ENCODE measurements around the gene BUD31.

Gene BUD31

DNA sequence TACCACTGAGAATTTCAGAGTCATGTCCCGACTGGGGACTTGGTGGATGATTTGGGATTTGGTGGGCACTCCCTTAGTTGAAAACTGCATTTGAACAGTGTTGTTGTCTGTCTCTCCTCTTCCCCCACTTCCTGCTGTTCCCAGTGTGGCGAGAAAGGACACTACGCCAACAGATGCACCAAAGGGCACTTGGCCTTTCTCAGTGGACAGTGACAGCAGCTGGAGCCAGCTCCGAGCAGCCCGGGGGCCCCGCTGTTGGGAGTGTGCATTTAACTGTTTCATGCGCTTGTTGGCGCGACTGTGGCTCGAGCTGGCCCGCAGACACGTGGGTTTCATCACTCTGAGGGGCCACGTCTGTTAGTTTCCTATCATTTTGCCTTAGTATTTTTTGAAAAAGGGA lies 47.5 kb downstream of the BUD31 start:
- POLR2A ChIA-PET = no interaction called here

DNA sequence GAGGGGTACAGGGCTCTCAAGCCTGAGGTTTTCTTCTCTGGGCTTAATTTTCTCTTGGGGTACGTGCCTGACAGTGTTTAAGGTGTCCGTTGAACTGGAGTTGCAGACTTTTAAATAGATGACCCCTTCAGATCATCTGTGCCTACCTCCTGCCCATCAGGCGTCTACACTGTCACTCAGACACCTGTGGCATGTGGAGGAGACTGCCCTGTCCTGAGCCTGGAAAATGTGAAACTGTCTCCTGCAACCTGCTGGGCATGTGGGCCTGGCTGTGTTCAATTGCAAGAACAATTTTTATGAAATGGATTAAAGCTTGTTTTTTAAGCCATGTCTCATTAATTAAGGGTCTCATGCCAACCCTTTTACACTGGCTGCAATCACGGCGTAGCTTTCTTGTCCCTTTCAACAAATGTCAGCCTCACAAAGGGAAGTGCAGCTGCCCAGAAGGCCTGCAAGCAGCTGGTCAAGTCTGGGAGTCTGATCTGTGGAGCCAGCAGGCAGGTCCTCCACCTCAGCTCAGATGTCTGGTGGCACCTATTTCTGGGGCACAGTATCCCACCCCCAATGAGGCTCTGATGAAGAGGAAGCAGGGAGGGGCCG lies 48.4 kb downstream of the BUD31 start:
- TF ChIP-seq, protein P1, sequence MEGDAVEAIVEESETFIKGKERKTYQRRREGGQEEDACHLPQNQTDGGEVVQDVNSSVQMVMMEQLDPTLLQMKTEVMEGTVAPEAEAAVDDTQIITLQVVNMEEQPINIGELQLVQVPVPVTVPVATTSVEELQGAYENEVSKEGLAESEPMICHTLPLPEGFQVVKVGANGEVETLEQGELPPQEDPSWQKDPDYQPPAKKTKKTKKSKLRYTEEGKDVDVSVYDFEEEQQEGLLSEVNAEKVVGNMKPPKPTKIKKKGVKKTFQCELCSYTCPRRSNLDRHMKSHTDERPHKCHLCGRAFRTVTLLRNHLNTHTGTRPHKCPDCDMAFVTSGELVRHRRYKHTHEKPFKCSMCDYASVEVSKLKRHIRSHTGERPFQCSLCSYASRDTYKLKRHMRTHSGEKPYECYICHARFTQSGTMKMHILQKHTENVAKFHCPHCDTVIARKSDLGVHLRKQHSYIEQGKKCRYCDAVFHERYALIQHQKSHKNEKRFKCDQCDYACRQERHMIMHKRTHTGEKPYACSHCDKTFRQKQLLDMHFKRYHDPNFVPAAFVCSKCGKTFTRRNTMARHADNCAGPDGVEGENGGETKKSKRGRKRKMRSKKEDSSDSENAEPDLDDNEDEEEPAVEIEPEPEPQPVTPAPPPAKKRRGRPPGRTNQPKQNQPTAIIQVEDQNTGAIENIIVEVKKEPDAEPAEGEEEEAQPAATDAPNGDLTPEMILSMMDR (IDR thresholded peaks at IDR 0.05; ENCODE audit: control extremely low read depth, extremely low read depth, low read depth, missing control alignments) = no peak
- POLR2A ChIA-PET = no interaction called here
- DNase-seq (ENCODE audit: extremely low spot score) = no peak
- CTCF ChIA-PET = interaction anchor here (0.9 kb wide), 1 partner anchor 102 kb away, joined by 3 read pairs; no protein-coding TSS in a partner anchor

More for the DNA sequence above, 47.5 kb downstream of the BUD31 start:
- TF ChIP-seq, protein P1 (IDR thresholded peaks at IDR 0.05; ENCODE audit: control extremely low read depth, extremely low read depth, low read depth, missing control alignments) = no peak
- CTCF ChIA-PET = no interaction called here
- no peak for DNase-seq (ENCODE audit: extremely low spot score)

DNA sequence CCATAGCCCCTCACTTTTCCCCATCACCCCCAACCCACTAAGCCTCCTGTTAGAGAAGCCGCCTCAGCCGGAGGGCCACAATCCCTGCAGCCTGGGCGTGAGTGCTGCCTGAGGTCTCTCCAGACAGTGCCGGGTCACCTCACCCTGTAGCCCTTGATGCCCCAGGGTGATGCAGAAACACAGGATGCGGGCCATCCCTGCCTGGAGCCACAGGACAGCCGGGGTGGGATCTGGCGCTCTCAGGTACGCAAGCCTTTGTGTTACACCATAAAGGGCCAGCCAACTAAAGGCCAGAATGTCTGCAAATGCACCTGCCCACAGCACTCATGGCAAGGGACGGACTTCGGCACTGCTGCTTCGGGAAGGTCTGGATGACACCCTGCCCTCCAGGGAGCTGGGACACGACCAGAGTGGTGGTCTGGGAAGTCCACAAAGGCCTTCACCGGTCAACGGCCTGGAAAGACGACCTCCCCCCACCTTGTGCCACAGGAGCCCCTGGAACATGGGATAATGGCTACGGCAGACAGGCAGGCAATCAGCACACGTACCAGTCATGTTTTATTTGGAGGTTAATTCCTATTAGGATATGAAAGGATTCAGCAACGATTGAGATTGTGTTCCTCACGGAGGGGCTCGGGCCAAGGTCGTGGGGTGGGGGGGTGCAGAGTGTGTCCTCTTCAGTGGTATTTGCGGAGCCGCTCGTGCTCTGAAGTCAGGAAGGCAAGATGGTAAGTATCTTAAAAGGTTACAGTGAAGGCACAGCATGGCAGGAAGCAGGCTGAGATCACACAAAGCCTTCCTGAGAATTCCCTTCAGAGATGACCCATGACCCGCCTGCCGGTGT lies 49.1 kb downstream of the BUD31 start:
- CTCF ChIA-PET = interaction anchor here (0.9 kb wide), 1 partner anchor 101 kb away, joined by 3 read pairs; no protein-coding TSS in a partner anchor
- no peak for DNase-seq (ENCODE audit: extremely low spot score)
- POLR2A ChIA-PET = interaction anchor here (1.3 kb wide), 1 partner anchor 47 kb away, joined by 3 read pairs; the partner anchor contains the start of gene ZKSCAN5
- TF ChIP-seq, protein P1 (IDR thresholded peaks at IDR 0.05; ENCODE audit: control extremely low read depth, extremely low read depth, low read depth, missing control alignments) = no peak

DNA sequence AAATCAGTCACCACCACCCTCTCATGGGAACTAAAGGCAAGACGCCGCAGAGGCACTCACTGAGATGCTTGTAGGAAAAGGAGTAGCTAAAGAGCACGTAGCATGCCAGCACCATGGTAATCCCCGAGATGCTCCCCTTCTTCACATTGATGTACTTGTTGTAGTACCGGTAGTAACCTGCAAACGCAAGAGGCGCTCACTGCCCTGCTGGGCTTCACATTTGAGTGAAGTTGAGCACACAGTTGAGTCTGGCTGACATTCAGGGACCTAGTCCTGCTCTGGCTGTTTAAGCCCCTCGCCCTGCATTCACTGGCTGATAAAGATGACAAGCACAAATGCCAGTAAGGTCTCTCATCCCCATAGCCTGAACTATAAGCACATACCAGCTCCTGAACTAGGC lies 50.3 kb downstream of the BUD31 start:
- TF ChIP-seq, protein P1 (IDR thresholded peaks at IDR 0.05; ENCODE audit: control extremely low read depth, extremely low read depth, low read depth, missing control alignments) = peak; percentile 24
- CTCF ChIA-PET = interaction anchor here (1.0 to 2.3 kb wide), 2 partner anchors 9 to 21 kb away, joined by 3 to 9 read pairs; partner anchors contain the start of genes CPSF4 and PTCD1
- no peak for DNase-seq (ENCODE audit: extremely low spot score)
- POLR2A ChIA-PET = interaction anchor here (1.3 kb wide), 1 partner anchor 46 kb away, joined by 3 read pairs; the partner anchor contains the start of gene ZKSCAN5

DNA sequence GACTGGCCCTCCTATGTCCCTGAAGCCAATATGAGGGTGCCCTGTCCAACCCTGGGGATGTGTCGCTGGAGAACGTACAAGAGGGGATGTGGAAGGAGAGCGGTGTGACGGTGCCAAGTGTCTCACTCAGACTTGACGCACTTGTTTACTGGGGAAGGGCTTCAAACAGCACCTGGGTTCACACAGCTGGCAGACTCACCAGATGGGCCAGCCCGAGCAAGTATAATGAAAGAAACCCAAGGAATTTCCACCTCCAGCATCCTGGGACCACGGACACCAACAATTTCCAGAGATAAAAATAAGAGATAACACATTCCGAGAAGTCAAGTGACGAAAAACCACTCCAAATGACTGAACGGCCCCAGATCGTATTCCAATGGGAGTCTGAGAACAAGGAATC lies 51.9 kb downstream of the BUD31 start:
- CTCF ChIA-PET = interaction anchor here (0.8 to 2.3 kb wide), 2 partner anchors 11 to 45 kb away, joined by 3 to 9 read pairs; no protein-coding TSS in a partner anchor
- TF ChIP-seq, protein P1 (IDR thresholded peaks at IDR 0.05; ENCODE audit: control extremely low read depth, extremely low read depth, low read depth, missing control alignments) = no peak
- no peak for DNase-seq (ENCODE audit: extremely low spot score)
- POLR2A ChIA-PET = interaction anchor here (1.0 kb wide), 1 partner anchor 22 kb away, joined by 3 read pairs; the partner anchor contains the start of genes CPSF4 and PTCD1

DNA sequence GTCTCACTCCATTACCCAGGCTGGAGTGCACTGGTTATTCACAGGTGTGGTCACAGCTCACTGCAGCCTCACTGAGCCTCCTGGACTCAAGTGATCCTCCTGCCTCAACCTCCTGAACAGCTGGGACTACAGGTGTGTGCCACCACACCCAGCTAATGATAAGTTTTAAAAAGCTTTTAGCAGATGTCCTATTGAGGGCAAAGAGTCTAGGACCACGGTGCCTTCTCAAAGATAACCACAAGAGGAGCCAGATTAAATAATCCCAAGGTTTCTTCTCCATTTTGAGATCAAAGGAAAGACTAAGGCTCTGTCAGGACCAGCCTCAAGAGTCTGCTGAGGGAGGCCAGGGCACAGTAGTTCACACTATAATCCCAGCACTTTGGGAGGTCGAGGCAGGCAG lies 52.5 kb downstream of the BUD31 start:
- TF ChIP-seq, protein P1 (IDR thresholded peaks at IDR 0.05; ENCODE audit: control extremely low read depth, extremely low read depth, low read depth, missing control alignments) = no peak
- CTCF ChIA-PET = interaction anchor here (2.3 kb wide), 1 partner anchor 12 kb away, joined by 9 read pairs; no protein-coding TSS in a partner anchor
- POLR2A ChIA-PET = no interaction called here
- DNase-seq (ENCODE audit: extremely low spot score) = no peak
